Gastroesophageal sphincter (tissue), 3 donors: ENCODE data around the gene ARSD.
"Not testable (repeated sequence)": the region's sequence is repeated elsewhere in the genome, so short reads cannot be mapped to it uniquely, and the experiment has no call there.

Source experiments
- CTCF ChIP-seq, 4 experiments: fragments of 200-600 bp in 2 of 4; fragments of 450-650 bp in 2 of 4; sonication (generic) in 1 of 4; IDR thresholded peaks; one replicate each; pipeline ENCODE4 v1.5.1; 2017 to 2019; ENCODE audit warnings: antibody characterized with exemption in 4 of 4, mild to moderate bottlenecking in 2 of 4, moderate library complexity in 2 of 4
- POLR2AphosphoS5 ChIP-seq: sonication (generic); formaldehyde crosslinking; IDR thresholded peaks from one replicate; pipeline ENCODE4 v1.6.1; 2017; ENCODE audit warnings: antibody characterized with exemption

GRCh38 chrX:2978639-2979038, 49.5 kb upstream of the ARSD start:
- not testable (repeated sequence) for TF ChIP-seq CTCF (IDR thresholded peaks at IDR 0.05); POLR2AphosphoS5
